NOMO-1 (cell line): Measurements from ENCODE around the gene BCAS4.

Experiments used
- DNase-seq, 2 experiments: peaks; one replicate each; lab custom pipeline; 2025; ENCODE audit not compliant: unreplicated experiment in 2 of 2; lab: John Stamatoyannopoulos, UW

BCAS4 gene

GRCh38 chr20:50901301-50901700 is 106.4 kb downstream of the BCAS4 start:
- no peak for DNase-seq

- DNase-seq = no peak
Measured at GRCh38 chr20:50903353-50904051, 108.6 kb downstream of the BCAS4 start.

- no peak for DNase-seq
Measured at GRCh38 chr20:50904067-50904570, 109.3 kb downstream of the BCAS4 start.

- DNase-seq = no peak
Measured at GRCh38 chr20:50909413-50909812, 114.6 kb downstream of the BCAS4 start.

GRCh38 chr20:50911030-50911429 is 116.2 kb downstream of the BCAS4 start:
- no peak for DNase-seq

- DNase-seq = no peak
Measured at GRCh38 chr20:50911716-50912115, 116.9 kb downstream of the BCAS4 start.

- DNase-seq = no peak
Measured at GRCh38 chr20:50913690-50914375, 119.0 kb downstream of the BCAS4 start.

GRCh38 chr20:50915424-50915823 is 120.6 kb downstream of the BCAS4 start:
- no peak for DNase-seq

GRCh38 chr20:50916257-50916656 is 121.4 kb downstream of the BCAS4 start:
- DNase-seq = no peak

GRCh38 chr20:50916934-50917333 is 122.1 kb downstream of the BCAS4 start:
- no peak for DNase-seq

GRCh38 chr20:50918403-50918802 is 123.5 kb downstream of the BCAS4 start:
- no peak for DNase-seq

- DNase-seq = no peak
Measured at GRCh38 chr20:50919567-50919966, 124.7 kb downstream of the BCAS4 start.

- DNase-seq = no peak
Measured at GRCh38 chr20:50920997-50921396, 126.1 kb downstream of the BCAS4 start.

- DNase-seq = no peak
Measured at GRCh38 chr20:50921803-50922501, 127.1 kb downstream of the BCAS4 start.

GRCh38 chr20:50924261-50924920 is 129.5 kb downstream of the BCAS4 start:
- no peak for DNase-seq

GRCh38 chr20:50926530-50926929 is 131.7 kb downstream of the BCAS4 start:
- no peak for DNase-seq
